SK-N-SH treated with all-trans-retinoic acid at 6 μM for 48 hours (cell line): ENCODE results near the gene BIN2.

Source experiments
- ATAC-seq: fragments of 200-7000 bp; cut with Tn5 transposase; 3 replicates; pipeline ENCODE4 v1.9.1; 2020; ENCODE audit warnings: mild to moderate bottlenecking, moderate library complexity
- ARNTL ChIP-seq: fragments of 450-650 bp; formaldehyde crosslinking; IDR thresholded peaks from 2 replicates; pipeline ENCODE4 v1.5.0; 2020; ENCODE audit warnings: low read depth, mild to moderate bottlenecking, moderate library complexity, borderline replicate concordance
- BACH2 ChIP-seq: fragments of 250-450 bp; sonication (Bioruptor Pico); IDR thresholded peaks from 2 replicates; pipeline ENCODE4 v1.9.0; 2021; ENCODE audit warnings: mild to moderate bottlenecking, borderline replicate concordance
- CSDC2 ChIP-seq: fragments of 250-450 bp; sonication (Bioruptor Pico); IDR thresholded peaks from 2 replicates; pipeline ENCODE4 v1.5.0; 2020; ENCODE audit warnings: mild to moderate bottlenecking, moderate library complexity
- ESRRG ChIP-seq: fragments of 250-450 bp; sonication (Bioruptor Pico); IDR thresholded peaks from 2 replicates; pipeline ENCODE4 v1.6.1; 2021; ENCODE audit warnings: mild to moderate bottlenecking
- GLIS3 ChIP-seq: fragments of 250-450 bp; sonication (Bioruptor Pico); IDR thresholded peaks from 2 replicates; pipeline ENCODE4 v1.5.0; 2020; ENCODE audit warnings: mild to moderate bottlenecking, moderate library complexity
- ISL1 ChIP-seq: fragments of 250-450 bp; sonication (Bioruptor Pico); IDR thresholded peaks from 2 replicates; pipeline ENCODE4 v2.1.2; 2022; ENCODE audit warnings: mild to moderate bottlenecking, moderate library complexity
- OSR1 ChIP-seq: fragments of 250-450 bp; sonication (Bioruptor Pico); IDR thresholded peaks from 2 replicates; pipeline ENCODE4 v1.8.0; 2022; ENCODE audit warnings: moderate library complexity, mild to moderate bottlenecking, inconsistent platforms
- PPARA ChIP-seq: fragments of 250-450 bp; sonication (Bioruptor Pico); IDR thresholded peaks from 2 replicates; pipeline ENCODE4 v1.5.0; 2020; ENCODE audit warnings: mild to moderate bottlenecking, borderline replicate concordance
- RARB ChIP-seq: fragments of 250-450 bp; sonication (Bioruptor Pico); IDR thresholded peaks from 2 replicates; pipeline ENCODE4 v1.8.0; 2021; ENCODE audit warnings: mild to moderate bottlenecking, moderate library complexity
- SNAI2 ChIP-seq: fragments of 250-450 bp; sonication (Bioruptor Pico); IDR thresholded peaks from 2 replicates; pipeline ENCODE4 v1.5.0; 2020; ENCODE audit warnings: mild to moderate bottlenecking, moderate library complexity
- TCF4 ChIP-seq: fragments of 250-450 bp; sonication (Bioruptor Pico); IDR thresholded peaks from 2 replicates; pipeline ENCODE4 v1.8.0; 2021; ENCODE audit warnings: mild to moderate bottlenecking, moderate library complexity, borderline replicate concordance
- TOX ChIP-seq: fragments of 250-450 bp; sonication (Bioruptor Pico); IDR thresholded peaks from 2 replicates; pipeline ENCODE4 v1.8.0; 2021; ENCODE audit warnings: mild to moderate bottlenecking, moderate library complexity, borderline replicate concordance
- ZC3H10 ChIP-seq: fragments of 250-450 bp; sonication (Bioruptor Pico); IDR thresholded peaks from 2 replicates; pipeline ENCODE4 v1.5.1; 2021; ENCODE audit warnings: mild to moderate bottlenecking, moderate library complexity
- ZFP3 ChIP-seq: fragments of 250-450 bp; sonication (Bioruptor Pico); IDR thresholded peaks from 2 replicates; pipeline ENCODE4 v1.5.0; 2020; ENCODE audit warnings: mild to moderate bottlenecking, moderate library complexity
- ZFP30 ChIP-seq: fragments of 450-650 bp; formaldehyde crosslinking; IDR thresholded peaks from 2 replicates; pipeline ENCODE4 v1.5.0; 2022; ENCODE audit warnings: mild to moderate bottlenecking, moderate library complexity
- ZNF565 ChIP-seq: fragments of 450-650 bp; formaldehyde crosslinking; conservative IDR thresholded peaks from 2 replicates; pipeline ENCODE4 v1.5.0; 2020; ENCODE audit warnings: low read depth, mild to moderate bottlenecking, moderate library complexity
- ZNF70 ChIP-seq: fragments of 450-650 bp; formaldehyde crosslinking; IDR thresholded peaks from 2 replicates; pipeline ENCODE4 v1.5.0; 2020; ENCODE audit warnings: mild to moderate bottlenecking, moderate library complexity
- ZNF8 ChIP-seq: fragments of 450-650 bp; formaldehyde crosslinking; IDR thresholded peaks from 2 replicates; pipeline ENCODE4 v1.5.0; 2020; ENCODE audit warnings: mild to moderate bottlenecking, moderate library complexity
- TF ChIP-seq, protein P1 (sequence below): fragments of 250-450 bp; sonication (Bioruptor Pico); IDR thresholded peaks from 2 replicates; pipeline ENCODE4 v1.5.1; 2020; ENCODE audit warnings: low read depth, mild to moderate bottlenecking, moderate library complexity
- TF ChIP-seq, protein P2 (sequence below): fragments of 250-450 bp; sonication (Bioruptor Pico); IDR thresholded peaks from 2 replicates; pipeline ENCODE4 v1.8.0; 2021; ENCODE audit warnings: low read depth, mild to moderate bottlenecking, moderate library complexity, borderline replicate concordance
- TF ChIP-seq, protein P3 (sequence below): fragments of 250-450 bp; sonication (Bioruptor Pico); IDR thresholded peaks from 2 replicates; pipeline ENCODE4 v1.5.0; 2020; ENCODE audit warnings: mild to moderate bottlenecking, moderate library complexity

The BIN2 gene

DNA sequence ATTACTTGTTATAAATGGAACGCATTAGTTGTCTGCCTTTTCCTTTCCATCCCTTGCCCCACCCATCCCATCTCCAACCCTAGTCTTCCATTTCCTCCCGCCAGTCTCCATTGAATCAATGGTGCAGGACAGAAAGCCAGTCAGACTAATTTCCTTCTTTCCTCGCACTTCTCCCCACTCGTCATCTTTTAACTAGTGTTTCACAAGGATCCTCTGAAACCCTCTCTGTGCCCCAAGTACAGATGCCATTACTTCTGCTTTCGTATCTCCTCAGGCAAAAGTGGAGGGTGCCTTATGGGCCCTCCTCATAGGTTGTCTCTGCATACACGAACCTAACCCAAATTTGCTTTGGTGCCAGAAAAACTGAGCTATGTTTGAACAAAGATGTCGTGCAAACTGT, 81.1 kb downstream of the BIN2 start:
- no peak for ATAC-seq
- TF ChIP-seq CSDC2 (CRISPR knock-in tag) (no peak), RARB (CRISPR knock-in tag) (no peak), ESRRG (CRISPR knock-in tag) (no peak), ZFP3 (CRISPR knock-in tag) (no peak), SNAI2 (CRISPR knock-in tag) (no peak), TOX (CRISPR knock-in tag) (no peak), OSR1 (no peak), ZC3H10 (CRISPR knock-in tag) (no peak), GLIS3 (no peak), ZFP30 (no peak), ISL1 (CRISPR knock-in tag) (no peak)
- TF ChIP-seq, protein P1, sequence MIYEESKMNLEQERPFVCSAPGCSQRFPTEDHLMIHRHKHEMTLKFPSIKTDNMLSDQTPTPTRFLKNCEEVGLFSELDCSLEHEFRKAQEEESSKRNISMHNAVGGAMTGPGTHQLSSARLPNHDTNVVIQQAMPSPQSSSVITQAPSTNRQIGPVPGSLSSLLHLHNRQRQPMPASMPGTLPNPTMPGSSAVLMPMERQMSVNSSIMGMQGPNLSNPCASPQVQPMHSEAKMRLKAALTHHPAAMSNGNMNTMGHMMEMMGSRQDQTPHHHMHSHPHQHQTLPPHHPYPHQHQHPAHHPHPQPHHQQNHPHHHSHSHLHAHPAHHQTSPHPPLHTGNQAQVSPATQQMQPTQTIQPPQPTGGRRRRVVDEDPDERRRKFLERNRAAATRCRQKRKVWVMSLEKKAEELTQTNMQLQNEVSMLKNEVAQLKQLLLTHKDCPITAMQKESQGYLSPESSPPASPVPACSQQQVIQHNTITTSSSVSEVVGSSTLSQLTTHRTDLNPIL (CRISPR knock-in tag): no peak
- TF ChIP-seq, protein P2, sequence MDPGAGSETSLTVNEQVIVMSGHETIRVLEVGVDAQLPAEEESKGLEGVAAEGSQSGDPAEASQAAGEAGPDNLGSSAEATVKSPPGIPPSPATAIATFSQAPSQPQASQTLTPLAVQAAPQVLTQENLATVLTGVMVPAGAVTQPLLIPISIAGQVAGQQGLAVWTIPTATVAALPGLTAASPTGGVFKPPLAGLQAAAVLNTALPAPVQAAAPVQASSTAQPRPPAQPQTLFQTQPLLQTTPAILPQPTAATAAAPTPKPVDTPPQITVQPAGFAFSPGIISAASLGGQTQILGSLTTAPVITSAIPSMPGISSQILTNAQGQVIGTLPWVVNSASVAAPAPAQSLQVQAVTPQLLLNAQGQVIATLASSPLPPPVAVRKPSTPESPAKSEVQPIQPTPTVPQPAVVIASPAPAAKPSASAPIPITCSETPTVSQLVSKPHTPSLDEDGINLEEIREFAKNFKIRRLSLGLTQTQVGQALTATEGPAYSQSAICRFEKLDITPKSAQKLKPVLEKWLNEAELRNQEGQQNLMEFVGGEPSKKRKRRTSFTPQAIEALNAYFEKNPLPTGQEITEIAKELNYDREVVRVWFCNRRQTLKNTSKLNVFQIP (CRISPR knock-in tag): no peak

DNA sequence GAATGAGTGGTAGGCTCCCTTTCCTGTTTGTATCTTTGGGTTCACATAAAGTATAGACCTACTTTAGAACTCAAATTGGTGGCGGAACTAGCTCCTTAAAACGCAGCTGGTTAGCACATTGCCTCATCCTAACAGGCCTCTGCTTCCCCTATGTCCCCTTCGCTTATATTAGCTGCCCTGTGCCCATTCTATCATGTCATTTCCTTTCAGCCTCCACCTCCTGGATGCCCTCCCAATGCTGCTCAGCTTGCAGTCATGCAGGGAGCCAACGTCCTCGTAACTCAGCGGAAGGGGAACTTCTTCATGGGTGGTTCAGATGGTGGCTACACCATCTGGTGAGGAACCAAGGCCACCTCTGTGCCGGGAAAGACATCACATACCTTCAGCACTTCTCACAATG, 81.9 kb downstream of the BIN2 start:
- TF ChIP-seq OSR1: no peak
- TF ChIP-seq ZNF8 (CRISPR knock-in tag): no peak
- no peak for TF ChIP-seq TCF4 (CRISPR knock-in tag)
- no peak for TF ChIP-seq CSDC2 (CRISPR knock-in tag)
- TF ChIP-seq ZNF70 (CRISPR knock-in tag): no peak
- TF ChIP-seq BACH2 (CRISPR knock-in tag): no peak
- TF ChIP-seq ZC3H10 (CRISPR knock-in tag): no peak
- no peak for TF ChIP-seq RARB (CRISPR knock-in tag)
- TF ChIP-seq, protein P1 (CRISPR knock-in tag): no peak
- TF ChIP-seq SNAI2 (CRISPR knock-in tag): no peak
- TF ChIP-seq, all 23 proteins: peak for 0
- ATAC-seq: no peak

DNA sequence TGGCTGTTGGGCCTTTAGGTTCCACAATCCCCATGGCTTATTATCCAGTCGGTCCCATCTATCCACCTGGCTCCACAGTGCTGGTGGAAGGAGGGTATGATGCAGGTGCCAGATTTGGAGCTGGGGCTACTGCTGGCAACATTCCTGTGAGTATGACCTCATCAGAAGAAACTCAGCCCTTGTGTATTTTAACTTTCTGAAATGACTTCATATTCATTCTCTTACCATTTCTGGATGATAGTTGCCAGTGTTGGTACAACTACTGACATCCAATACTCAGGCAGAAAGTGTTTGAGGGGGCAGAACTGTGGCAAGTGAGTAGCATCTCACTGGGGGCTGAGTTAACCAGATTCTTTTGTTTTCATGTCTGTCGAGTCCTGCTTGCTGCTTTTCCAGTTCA, 83.0 kb downstream of the BIN2 start:
- no peak for TF ChIP-seq PPARA (CRISPR knock-in tag)
- TF ChIP-seq TOX (CRISPR knock-in tag): no peak
- TF ChIP-seq ARNTL (CRISPR knock-in tag): no peak
- no peak for TF ChIP-seq ZNF565 (CRISPR knock-in tag)
- no peak for TF ChIP-seq ZFP3 (CRISPR knock-in tag)
- TF ChIP-seq ESRRG (CRISPR knock-in tag): no peak
- no peak for TF ChIP-seq GLIS3
- no peak for TF ChIP-seq ISL1 (CRISPR knock-in tag)
- no peak for TF ChIP-seq ZNF70 (CRISPR knock-in tag)
- TF ChIP-seq, protein P2 (CRISPR knock-in tag): no peak
- no peak for TF ChIP-seq OSR1
- TF ChIP-seq ZFP30: no peak
- no peak for TF ChIP-seq SNAI2 (CRISPR knock-in tag)
- TF ChIP-seq, protein P3, sequence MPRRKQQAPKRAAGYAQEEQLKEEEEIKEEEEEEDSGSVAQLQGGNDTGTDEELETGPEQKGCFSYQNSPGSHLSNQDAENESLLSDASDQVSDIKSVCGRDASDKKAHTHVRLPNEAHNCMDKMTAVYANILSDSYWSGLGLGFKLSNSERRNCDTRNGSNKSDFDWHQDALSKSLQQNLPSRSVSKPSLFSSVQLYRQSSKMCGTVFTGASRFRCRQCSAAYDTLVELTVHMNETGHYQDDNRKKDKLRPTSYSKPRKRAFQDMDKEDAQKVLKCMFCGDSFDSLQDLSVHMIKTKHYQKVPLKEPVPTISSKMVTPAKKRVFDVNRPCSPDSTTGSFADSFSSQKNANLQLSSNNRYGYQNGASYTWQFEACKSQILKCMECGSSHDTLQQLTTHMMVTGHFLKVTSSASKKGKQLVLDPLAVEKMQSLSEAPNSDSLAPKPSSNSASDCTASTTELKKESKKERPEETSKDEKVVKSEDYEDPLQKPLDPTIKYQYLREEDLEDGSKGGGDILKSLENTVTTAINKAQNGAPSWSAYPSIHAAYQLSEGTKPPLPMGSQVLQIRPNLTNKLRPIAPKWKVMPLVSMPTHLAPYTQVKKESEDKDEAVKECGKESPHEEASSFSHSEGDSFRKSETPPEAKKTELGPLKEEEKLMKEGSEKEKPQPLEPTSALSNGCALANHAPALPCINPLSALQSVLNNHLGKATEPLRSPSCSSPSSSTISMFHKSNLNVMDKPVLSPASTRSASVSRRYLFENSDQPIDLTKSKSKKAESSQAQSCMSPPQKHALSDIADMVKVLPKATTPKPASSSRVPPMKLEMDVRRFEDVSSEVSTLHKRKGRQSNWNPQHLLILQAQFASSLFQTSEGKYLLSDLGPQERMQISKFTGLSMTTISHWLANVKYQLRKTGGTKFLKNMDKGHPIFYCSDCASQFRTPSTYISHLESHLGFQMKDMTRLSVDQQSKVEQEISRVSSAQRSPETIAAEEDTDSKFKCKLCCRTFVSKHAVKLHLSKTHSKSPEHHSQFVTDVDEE (CRISPR knock-in tag): no peak
- no peak for TF ChIP-seq CSDC2 (CRISPR knock-in tag)
- no peak for TF ChIP-seq BACH2 (CRISPR knock-in tag)
- TF ChIP-seq, protein P1 (CRISPR knock-in tag): no peak
- no peak for TF ChIP-seq TCF4 (CRISPR knock-in tag)
- TF ChIP-seq ZNF8 (CRISPR knock-in tag): no peak
- ATAC-seq: no peak
